ENCODE measurements around the gene HOXD8.

HOXD8 gene

DNA sequence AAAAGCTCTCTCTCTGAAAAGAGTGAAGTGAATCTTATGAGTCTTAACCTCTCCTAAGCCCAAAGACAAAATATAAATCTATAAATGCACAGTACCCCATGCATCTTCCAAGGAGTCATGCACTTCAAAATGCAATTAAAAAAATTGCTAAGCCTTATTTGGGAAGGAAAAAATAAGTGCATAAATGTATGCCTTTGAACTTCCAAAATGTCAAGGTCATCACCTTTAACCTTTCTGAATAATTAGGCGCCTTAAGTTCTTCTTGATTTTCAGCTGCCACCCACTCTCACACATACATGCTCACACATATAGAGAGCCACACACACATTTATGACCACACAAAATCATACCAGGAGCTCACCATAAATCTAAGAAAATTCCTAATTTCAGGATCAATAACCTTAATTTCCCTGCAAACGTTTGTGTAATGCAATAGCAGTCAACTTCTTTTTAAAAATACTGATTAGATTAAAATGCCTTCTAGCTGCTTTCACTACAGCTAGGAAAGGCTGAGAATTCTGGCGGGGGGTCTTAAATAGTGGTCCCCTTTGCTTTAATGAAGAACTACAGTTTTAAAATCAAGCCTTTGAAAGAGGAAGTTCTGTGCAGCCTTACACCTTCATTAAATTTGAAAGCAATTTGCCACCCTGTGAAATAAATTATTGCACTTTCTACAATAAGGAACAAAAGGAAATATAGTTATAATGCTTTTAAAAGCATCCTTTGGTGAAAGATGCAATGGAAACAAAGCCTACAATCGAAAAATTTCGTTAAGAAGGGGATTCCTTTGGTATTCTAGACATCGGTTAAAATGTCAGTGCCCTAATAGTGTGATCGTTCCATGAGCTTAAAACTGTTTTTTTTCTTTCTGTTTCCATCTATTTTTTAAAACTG lies 18.8 kb upstream of the HOXD8 start:
- TF ChIP-seq, protein P1, sequence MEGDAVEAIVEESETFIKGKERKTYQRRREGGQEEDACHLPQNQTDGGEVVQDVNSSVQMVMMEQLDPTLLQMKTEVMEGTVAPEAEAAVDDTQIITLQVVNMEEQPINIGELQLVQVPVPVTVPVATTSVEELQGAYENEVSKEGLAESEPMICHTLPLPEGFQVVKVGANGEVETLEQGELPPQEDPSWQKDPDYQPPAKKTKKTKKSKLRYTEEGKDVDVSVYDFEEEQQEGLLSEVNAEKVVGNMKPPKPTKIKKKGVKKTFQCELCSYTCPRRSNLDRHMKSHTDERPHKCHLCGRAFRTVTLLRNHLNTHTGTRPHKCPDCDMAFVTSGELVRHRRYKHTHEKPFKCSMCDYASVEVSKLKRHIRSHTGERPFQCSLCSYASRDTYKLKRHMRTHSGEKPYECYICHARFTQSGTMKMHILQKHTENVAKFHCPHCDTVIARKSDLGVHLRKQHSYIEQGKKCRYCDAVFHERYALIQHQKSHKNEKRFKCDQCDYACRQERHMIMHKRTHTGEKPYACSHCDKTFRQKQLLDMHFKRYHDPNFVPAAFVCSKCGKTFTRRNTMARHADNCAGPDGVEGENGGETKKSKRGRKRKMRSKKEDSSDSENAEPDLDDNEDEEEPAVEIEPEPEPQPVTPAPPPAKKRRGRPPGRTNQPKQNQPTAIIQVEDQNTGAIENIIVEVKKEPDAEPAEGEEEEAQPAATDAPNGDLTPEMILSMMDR (IDR thresholded peaks at IDR 0.05; ENCODE audit: insufficient read depth, missing control alignments): no peak
- DNase-seq (ENCODE audit: insufficient read length, low spot score) (no peak), FAIRE-seq (no peak)

DNA sequence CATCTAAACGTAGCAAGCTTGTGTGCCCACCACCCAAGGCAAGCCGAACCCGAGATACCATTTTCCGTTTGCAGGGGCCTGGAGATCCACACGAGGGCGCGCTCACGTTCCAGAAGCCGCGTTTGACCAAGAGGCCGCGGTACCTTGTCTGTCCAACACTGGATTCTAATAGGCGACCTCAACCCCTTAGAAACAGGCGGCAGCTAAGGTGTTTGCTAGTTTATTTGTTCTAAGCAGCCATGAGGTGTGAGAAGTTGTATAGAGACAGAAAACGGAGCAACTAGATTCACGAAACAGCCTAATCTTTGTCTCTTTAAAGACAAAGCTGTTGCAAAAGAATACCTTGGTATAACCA lies 18.2 kb upstream of the HOXD8 start:
- TF ChIP-seq, protein P1 (IDR thresholded peaks at IDR 0.05; ENCODE audit: insufficient read depth, missing control alignments): peak; percentile 83
- no peak for DNase-seq (ENCODE audit: insufficient read length, low spot score)
- no peak for FAIRE-seq

DNA sequence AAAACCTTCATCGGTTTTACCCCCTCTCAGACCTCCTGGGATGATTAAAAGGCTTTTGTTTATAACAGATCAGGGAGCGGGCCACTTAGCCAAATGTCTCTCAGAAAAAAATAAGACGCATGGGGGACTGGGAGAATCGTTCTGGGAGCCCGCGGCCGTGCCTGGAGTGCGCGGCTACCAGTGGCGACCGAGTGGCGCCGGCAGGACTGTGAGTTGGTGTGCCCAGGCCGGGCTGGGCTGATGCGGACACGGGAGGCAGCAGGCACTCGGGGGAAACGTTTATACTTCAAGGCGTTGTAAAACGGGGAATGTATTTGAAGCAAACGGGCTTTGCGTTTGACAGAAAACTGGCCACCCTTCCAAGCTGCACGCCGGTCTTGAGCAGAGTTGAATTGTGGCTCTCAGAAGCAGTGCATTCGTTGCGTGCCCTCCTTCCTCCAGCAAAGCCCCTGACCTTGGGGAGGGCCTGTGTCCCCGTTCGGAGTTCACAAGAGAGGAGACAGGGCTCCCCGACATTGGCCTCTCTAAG lies 17.6 kb upstream of the HOXD8 start:
- TF ChIP-seq, protein P1 (IDR thresholded peaks at IDR 0.05; ENCODE audit: insufficient read depth, missing control alignments): no peak
- FAIRE-seq (no peak), DNase-seq (ENCODE audit: insufficient read length, low spot score) (no peak)

DNA sequence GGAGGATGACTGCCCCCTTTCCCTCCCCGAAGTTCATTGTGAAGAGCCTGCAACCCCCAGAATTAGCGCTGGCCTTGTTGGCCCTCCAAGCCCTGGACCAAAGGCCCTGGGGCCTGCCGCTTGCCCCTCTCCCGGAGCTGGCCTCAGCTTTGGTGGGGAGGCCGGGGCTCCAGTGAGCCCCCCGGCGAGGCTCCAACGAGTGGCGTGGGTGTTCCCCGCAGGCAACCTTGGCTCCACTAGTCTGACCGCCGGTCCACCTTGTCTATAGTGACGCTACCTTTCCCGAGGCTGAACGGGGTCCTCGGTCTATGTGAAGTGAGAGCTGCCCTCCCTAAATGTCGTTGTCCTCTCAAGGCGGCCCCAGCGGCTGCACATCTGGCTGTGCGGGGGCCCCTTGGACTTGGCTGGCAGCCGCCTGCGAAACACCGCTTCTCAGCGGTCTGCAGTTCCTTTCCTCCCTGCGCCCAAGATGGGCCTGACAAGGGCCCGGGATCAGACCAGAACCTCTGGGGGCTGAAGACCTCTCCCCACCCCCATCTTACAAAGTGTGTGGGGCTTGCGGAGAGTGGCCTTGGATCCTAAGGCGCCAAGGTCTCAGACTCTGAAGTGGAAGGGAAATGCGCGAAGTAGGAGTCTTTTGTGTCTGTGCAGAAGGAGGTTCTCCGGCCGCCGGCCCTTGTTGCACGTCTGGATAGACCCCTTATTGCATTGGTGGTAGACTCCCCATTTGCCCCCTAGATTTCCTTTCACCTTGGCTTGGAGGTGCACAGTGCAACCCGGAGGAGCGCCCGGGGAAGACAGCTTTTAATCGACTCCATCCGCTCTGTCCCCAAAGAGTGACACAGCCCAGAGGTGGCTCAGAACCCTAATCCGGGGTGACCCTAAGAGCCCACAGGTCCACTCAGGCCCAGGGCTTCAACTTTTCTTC lies 16.9 kb upstream of the HOXD8 start:
- TF ChIP-seq, protein P1 (IDR thresholded peaks at IDR 0.05; ENCODE audit: insufficient read depth, missing control alignments): no peak
- DNase-seq (ENCODE audit: insufficient read length, low spot score): no peak
- FAIRE-seq: no peak

DNA sequence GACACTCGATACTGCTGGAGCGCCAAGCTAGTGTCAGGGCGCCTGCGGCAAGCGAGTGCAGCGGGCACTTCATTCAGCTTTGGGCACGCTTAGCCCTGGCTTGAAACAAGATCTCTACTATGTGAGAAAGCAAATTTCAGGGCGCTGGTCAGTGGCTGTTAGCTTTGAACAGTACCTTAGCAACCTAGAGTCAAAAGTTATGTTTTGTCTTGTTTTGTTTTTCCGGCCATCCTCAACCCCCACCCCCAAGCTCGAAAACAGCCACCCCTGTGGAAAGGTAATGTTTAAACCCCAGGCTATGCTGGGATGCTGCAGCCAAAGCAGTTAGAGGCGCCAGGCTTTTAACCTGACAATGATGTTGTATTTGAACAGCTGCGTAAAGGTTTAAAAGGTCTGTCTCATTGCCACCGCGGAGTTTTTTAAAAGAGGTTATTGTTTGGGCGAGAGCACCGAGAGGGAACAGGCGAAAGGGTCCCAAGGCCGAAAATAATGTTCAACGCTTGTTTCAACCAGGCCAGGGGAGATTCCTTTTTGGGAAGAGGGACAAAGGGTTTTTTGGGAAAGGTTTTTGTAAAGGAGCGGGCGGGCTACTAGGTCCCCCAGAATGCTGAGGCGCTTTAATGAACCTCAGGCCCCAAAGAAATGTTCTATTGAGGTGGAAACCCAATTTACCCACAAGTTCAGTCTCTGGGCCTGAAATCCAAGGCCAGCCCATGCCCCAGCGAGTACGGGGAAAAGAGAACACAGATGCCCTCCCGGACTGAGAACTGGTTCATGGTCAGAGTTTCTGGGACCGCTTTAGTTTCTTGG lies 15.2 kb upstream of the HOXD8 start:
- no peak for FAIRE-seq
- no peak for DNase-seq (ENCODE audit: insufficient read length, low spot score)
- TF ChIP-seq, protein P1 (IDR thresholded peaks at IDR 0.05; ENCODE audit: insufficient read depth, missing control alignments): no peak

DNA sequence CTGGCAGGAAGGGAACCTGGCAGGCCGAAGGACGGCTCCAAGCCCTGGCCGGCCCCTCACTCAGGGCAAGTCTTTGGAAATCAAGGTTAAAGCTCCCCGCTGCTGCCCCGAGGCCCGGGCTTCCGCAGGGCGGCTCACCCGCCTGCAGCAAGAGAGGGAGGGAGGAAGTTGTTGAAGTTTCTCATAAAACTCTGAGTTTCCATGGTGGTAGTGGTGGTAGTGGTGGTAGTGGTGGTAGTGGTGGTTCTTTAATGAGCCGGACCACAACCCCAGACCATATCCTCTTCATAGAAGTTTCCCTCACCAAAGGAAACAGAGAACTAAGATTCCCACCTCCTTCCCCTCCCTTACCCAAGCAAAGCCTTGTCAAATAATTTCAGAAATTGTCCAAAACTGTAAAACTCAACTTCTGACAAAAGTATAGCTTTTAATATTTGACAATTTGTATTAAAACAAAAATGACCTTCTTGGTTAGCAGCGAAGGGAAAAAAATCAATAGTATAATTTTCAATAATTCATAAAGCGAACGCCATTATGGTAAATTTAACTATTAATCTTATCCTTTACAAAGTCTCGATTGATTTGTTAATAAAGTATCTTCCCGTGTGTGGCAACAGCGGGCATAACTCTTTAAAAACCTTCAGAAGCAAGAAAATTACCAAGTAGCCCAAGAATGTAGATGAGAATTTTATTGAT lies 14.4 kb upstream of the HOXD8 start:
- FAIRE-seq (no peak), DNase-seq (ENCODE audit: insufficient read length, low spot score) (no peak)
- TF ChIP-seq, protein P1 (IDR thresholded peaks at IDR 0.05; ENCODE audit: insufficient read depth, missing control alignments): no peak

Data from D721Med (cell line).